Gastroesophageal sphincter (tissue), 4 donors: Measurements from ENCODE around the gene LMTK2. TPM values are rescaled to one million over a fixed set of nuclear protein-coding genes. Genes with fewer than 3 reads are reported as not detected.

Experiments used
- ATAC-seq: fragments of 150-250 bp; one replicate; pipeline ENCODE4 v1.9.1; 2016; ENCODE audit warnings: mild to moderate bottlenecking, moderate library complexity
- H3K27ac ChIP-seq, 4 donors: fragments of 200-600 bp; sonication (generic) in 3 of 4; 1 replicate in 3 of 4; 2 replicates in 1 of 4; pipeline ENCODE4 v1.5.1; 2016 to 2019
- H3K27me3 ChIP-seq: fragments of 200-600 bp; sonication (generic); one replicate; pipeline ENCODE4 v1.5.1; 2019
- H3K36me3 ChIP-seq, 2 donors: fragments of 200-600 bp; sonication (generic); one replicate each; pipeline ENCODE4 v1.5.1; 2019; ENCODE audit warnings: control low read depth in 1 of 2
- H3K4me1 ChIP-seq, 3 donors: fragments of 200-600 bp; sonication (generic); 1 replicate in 2 of 3; 2 replicates in 1 of 3; pipeline ENCODE4 v1.5.1; 2016 to 2019; ENCODE audit warnings: control low read depth in 2 of 3
- H3K4me3 ChIP-seq, 2 donors: fragments of 200-600 bp; sonication (generic); one replicate each; pipeline ENCODE4 v1.5.1; 2019; ENCODE audit warnings: mild to moderate bottlenecking in 1 of 2, moderate library complexity in 1 of 2
- H3K9me3 ChIP-seq, 3 donors: fragments of 200-600 bp; sonication (generic); one replicate each; pipeline ENCODE4 v1.5.1; 2017 to 2019; ENCODE audit warnings: control low read depth in 2 of 3
- CTCF ChIP-seq, 4 experiments: fragments of 200-600 bp in 2 of 4; fragments of 450-650 bp in 2 of 4; sonication (generic) in 1 of 4; IDR thresholded peaks; one replicate each; pipeline ENCODE4 v1.5.1; 2017 to 2019; ENCODE audit warnings: antibody characterized with exemption in 4 of 4, mild to moderate bottlenecking in 2 of 4, moderate library complexity in 2 of 4
- EP300 ChIP-seq: sonication (generic); formaldehyde crosslinking; IDR thresholded peaks from one replicate; pipeline ENCODE4 v1.6.1; 2017; ENCODE audit warnings: antibody characterized with exemption, mild to moderate bottlenecking
- POLR2A ChIP-seq, 2 donors: fragments of 450-650 bp; IDR thresholded peaks; one replicate each; pipeline ENCODE4 v1.6.1; 2017; ENCODE audit warnings: antibody characterized with exemption in 2 of 2, mild to moderate bottlenecking in 2 of 2, moderate library complexity in 1 of 2
- POLR2AphosphoS5 ChIP-seq: sonication (generic); formaldehyde crosslinking; IDR thresholded peaks from one replicate; pipeline ENCODE4 v1.6.1; 2017; ENCODE audit warnings: antibody characterized with exemption
- WGBS, 2 donors: methylation state at CpG; one replicate each; pipeline ENCODE4 v1.1.5; 2018; ENCODE audit warnings: low coverage in 1 of 2; 5-methylcytosine and 5-hydroxymethylcytosine counted together
- total RNA-seq, 4 donors: library from RNA; depleted of rRNA; stranded (reverse); fragments of >200 nt; gene quantifications; one replicate each; pipeline ENCODE4 v1.1.0, GENCODE V29; 2016

LMTK2 gene
- total RNA-seq, 4 donors from 2014 or later: 16.0 to 34.5 (median 22.1) TPM

GRCh38 chr7:98254516-98254915 lies 147.9 kb downstream of the LMTK2 start:
- H3K36me3 ChIP-seq: peaks cover 0 to 37% of the 10 kb centered on the region in 2 donors
- no peaks in the 10 kb centered on the region for H3K9me3 ChIP-seq
- ATAC-seq: no peak
- no peaks in the 10 kb centered on the region for H3K27me3 ChIP-seq
- WGBS, 2 donors: 80 to 83% methylated on average over 1 to 3 of the region's 4 CpGs
- no peak overlapping the region for H3K4me3 ChIP-seq
- H3K27ac ChIP-seq: no peak overlapping the region
- no peak for TF ChIP-seq POLR2AphosphoS5
- TF ChIP-seq POLR2A (IDR thresholded peaks at IDR 0.05): no peak
- TF ChIP-seq CTCF (IDR thresholded peaks at IDR 0.05): no peak
- no peak for TF ChIP-seq EP300
- peaks cover 0 to 40% (median 19%) of the 10 kb centered on the region in 3 donors for H3K4me1 ChIP-seq

DNA sequence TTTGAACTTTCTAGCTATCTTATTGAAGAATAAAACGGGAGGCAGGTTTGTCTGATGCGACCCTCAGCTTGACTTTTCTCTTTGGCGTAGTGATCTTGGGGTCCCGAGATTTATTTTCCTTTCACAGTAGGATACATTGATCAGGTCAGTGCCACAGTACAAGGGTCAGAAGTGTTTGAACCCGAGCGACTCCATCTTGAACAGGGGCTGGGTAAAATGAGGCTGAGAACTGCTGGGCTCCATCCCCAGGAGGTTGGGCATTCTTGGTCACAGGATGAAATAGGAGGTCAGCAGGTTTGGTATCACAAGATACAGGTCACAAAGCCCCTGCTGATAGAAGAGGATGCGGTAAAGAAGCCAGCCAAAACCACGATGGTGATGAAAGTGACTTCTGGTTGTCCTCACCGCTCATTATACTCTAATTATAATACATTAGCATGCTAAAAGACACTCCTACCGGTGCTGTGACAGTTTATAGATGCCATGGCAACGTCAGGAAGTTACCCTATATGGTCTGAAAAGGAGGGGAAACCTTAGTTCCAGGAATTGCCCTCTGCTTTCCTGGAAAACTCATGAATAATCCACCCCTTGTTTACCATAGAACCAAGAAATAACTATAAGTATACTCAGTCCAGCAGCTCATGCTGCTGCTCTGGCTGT lies 148.4 kb downstream of the LMTK2 start:
- H3K4me3 ChIP-seq: no peak overlapping the region
- TF ChIP-seq EP300: no peak
- no peak for TF ChIP-seq POLR2A (IDR thresholded peaks at IDR 0.05)
- TF ChIP-seq POLR2AphosphoS5: no peak
- TF ChIP-seq CTCF (IDR thresholded peaks at IDR 0.05): no peak
- WGBS, 2 donors: 81 to 88% methylated on average over 8 to 10 of the region's 11 CpGs
- H3K27me3 ChIP-seq: no peaks in the 10 kb centered on the region
- no peaks in the 10 kb centered on the region for H3K9me3 ChIP-seq
- H3K36me3 ChIP-seq: peaks cover 0 to 37% of the 10 kb centered on the region in 2 donors
- peaks cover 0 to 34% (median 19%) of the 10 kb centered on the region in 3 donors for H3K4me1 ChIP-seq
- H3K27ac ChIP-seq: no peak overlapping the region
- ATAC-seq: no peak

DNA sequence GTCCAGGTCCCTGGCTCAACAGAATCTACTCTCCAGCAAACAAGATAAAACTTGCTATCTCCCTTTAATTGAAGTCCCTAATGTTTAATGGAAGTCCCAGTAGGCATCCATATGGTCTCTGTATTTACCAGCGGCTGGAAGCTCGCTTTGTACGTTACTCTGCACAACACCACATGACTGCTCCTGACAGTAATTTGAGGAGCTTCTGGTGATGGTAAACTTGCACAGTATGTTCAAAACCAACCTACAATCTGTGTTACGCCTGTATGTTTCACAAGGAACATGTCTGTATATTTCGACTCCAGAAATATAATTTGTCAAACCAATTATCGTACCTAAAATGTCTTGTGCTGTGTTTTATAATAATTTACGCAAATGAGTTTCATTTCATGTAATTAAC lies 149.8 kb downstream of the LMTK2 start:
- no peaks in the 10 kb centered on the region for H3K27me3 ChIP-seq
- no peak overlapping the region for H3K4me3 ChIP-seq
- 89 to 94% methylated on average over 7 of the region's 7 CpGs for WGBS, 2 donors

GRCh38 chr7:98257701-98258100 lies 151.0 kb downstream of the LMTK2 start:
- ATAC-seq: no peak
- Histone ChIP-seq H3K27me3 (no peaks in the 10 kb centered on the region), H3K36me3 (peaks cover 0 to 58% of the 10 kb centered on the region in 2 donors), H3K4me3 (no peak overlapping the region), H3K4me1 (peaks cover 0 to 14% (median 9%) of the 10 kb centered on the region in 3 donors), H3K9me3 (no peaks in the 10 kb centered on the region), H3K27ac (no peak overlapping the region)
- 70 to 75% methylated on average over 4 to 5 of the region's 6 CpGs for WGBS, 2 donors
- TF ChIP-seq POLR2AphosphoS5 (no peak), POLR2A (IDR thresholded peaks at IDR 0.05) (no peak), EP300 (no peak)

More for the DNA sequence above, 149.8 kb downstream of the LMTK2 start:
- H3K36me3 ChIP-seq: peaks cover 0 to 48% of the 10 kb centered on the region in 2 donors
- ATAC-seq: no peak
- H3K9me3 ChIP-seq: no peaks in the 10 kb centered on the region
- TF ChIP-seq POLR2A (IDR thresholded peaks at IDR 0.05): no peak
- no peak for TF ChIP-seq CTCF (IDR thresholded peaks at IDR 0.05)
- TF ChIP-seq EP300: no peak
- no peak for TF ChIP-seq POLR2AphosphoS5
- H3K4me1 ChIP-seq: peaks cover 0 to 21% (median 12%) of the 10 kb centered on the region in 3 donors
- no peak overlapping the region for H3K27ac ChIP-seq

Other genes starting within 250 kb of the LMTK2 start
- 10 to 100 TPM; 12.9 to 26.0 (median 19.0) TPM for gene ASNS, start 234.5 kb upstream of the LMTK2 start, total RNA-seq
- not detected for gene OCM2, start 116.7 kb upstream of the LMTK2 start, total RNA-seq
- under 1 TPM in 1 of 4 donors, not detected in 3; 0.81 TPM for gene BHLHA15, start 104.6 kb downstream of the LMTK2 start, total RNA-seq
- 10 to 100 TPM; 18.6 to 22.3 (median 20.4) TPM for gene TECPR1, start 145.4 kb downstream of the LMTK2 start, total RNA-seq
- gene BRI3, start 174.8 kb downstream of the LMTK2 start, total RNA-seq: 10 to 100 TPM; 39.0 to 51.4 (median 45.5) TPM